Esophagus (tissue), 2 donors: ENCODE measurements around the gene PGBD5. TPM values are rescaled to one million over a fixed set of nuclear protein-coding genes. Genes with fewer than 3 reads are reported as not detected.
"Not testable (repeated sequence)": the region's sequence is repeated elsewhere in the genome, so short reads cannot be mapped to it uniquely, and the experiment has no call there.

Experiments used
- H3K27ac ChIP-seq, 2 donors: one replicate each; pipeline ENCODE4 v1.5.1; 2013; ENCODE audit warnings: low read depth in 2 of 2, mild to moderate bottlenecking in 2 of 2, inconsistent platforms in 1 of 2, low read length in 1 of 2, moderate library complexity in 1 of 2
- H3K27me3 ChIP-seq, 2 donors: one replicate each; pipeline ENCODE4 v1.6.1; 2013; ENCODE audit warnings: low read length in 2 of 2, control low read depth in 1 of 2, mild to moderate bottlenecking in 1 of 2; ENCODE audit not compliant: insufficient read depth in 2 of 2, control insufficient read depth in 1 of 2
- H3K36me3 ChIP-seq, 2 donors: one replicate each; pipeline ENCODE4 v1.6.1; 2013; ENCODE audit warnings: low read length in 1 of 2; ENCODE audit not compliant: control insufficient read depth in 2 of 2, insufficient read depth in 2 of 2
- H3K4me1 ChIP-seq, 2 donors: one replicate each; pipeline ENCODE4 v1.6.1; 2013; ENCODE audit warnings: low read length in 1 of 2; ENCODE audit not compliant: control insufficient read depth in 2 of 2, insufficient read depth in 2 of 2
- H3K4me3 ChIP-seq, 2 donors: one replicate each; pipeline ENCODE4 v1.5.1; 2013; ENCODE audit warnings: low read length in 2 of 2, mild to moderate bottlenecking in 2 of 2, low read depth in 1 of 2, moderate library complexity in 1 of 2
- H3K9me3 ChIP-seq, 2 donors: one replicate each; pipeline ENCODE4 v1.6.1; 2013; ENCODE audit warnings: mild to moderate bottlenecking in 2 of 2, low read depth in 1 of 2, low read length in 1 of 2, moderate library complexity in 1 of 2; ENCODE audit not compliant: control insufficient read depth in 2 of 2, insufficient read depth in 1 of 2
- WGBS, 2 donors: extraction: QIAGEN DNeasy Blood & Tissue Kit; methylation state at CpG; one replicate each; pipeline ENCODE4 v1.1.7; 2013; 5-methylcytosine and 5-hydroxymethylcytosine counted together
- polyA plus RNA-seq, 2 donors: library from polyadenylated mRNA; stranded (reverse); fragments of 200-250 nt; gene quantifications; one replicate each; pipeline ENCODE4 v1.2.3, GENCODE V29; 2013
- donor health status: healthy with polysubstance abuse.
- donor health status: Bipolar disorder and iron deficiency.

Gene PGBD5
- polyA plus RNA-seq, 2 donors = 0.22 to 0.67 TPM

DNA sequence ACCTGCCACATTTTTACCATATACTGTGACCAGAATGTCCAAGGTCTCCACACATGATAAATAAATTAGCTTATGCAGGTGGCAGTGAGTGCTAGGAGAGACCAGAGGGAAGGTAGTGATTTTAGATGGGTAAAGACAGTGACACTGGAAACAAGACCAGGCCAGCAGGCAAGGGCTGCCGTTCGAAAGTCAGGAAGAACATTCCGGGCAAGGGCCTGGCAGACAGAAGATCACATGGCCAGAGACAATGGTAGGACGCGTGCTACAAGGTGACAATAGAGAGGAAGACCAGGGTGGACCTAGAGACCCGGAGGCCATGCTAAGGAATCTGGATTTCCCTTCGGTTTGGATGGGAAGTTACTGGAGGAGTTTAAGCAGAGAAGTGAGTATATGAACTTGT is 9.7 kb downstream of the PGBD5 start:
- H3K36me3 ChIP-seq = no peaks in the 10 kb centered on the region
- H3K9me3 ChIP-seq = peaks cover 0 to 4% of the 10 kb centered on the region in 2 donors
- no peak overlapping the region for H3K4me3 ChIP-seq
- no peaks in the 10 kb centered on the region for H3K4me1 ChIP-seq
- no peak overlapping the region for H3K27ac ChIP-seq
- H3K27me3 ChIP-seq = peaks cover 0 to 4% of the 10 kb centered on the region in 2 donors
- 85 to 87% methylated on average over 7 of the region's 7 CpGs for WGBS, 2 donors

DNA sequence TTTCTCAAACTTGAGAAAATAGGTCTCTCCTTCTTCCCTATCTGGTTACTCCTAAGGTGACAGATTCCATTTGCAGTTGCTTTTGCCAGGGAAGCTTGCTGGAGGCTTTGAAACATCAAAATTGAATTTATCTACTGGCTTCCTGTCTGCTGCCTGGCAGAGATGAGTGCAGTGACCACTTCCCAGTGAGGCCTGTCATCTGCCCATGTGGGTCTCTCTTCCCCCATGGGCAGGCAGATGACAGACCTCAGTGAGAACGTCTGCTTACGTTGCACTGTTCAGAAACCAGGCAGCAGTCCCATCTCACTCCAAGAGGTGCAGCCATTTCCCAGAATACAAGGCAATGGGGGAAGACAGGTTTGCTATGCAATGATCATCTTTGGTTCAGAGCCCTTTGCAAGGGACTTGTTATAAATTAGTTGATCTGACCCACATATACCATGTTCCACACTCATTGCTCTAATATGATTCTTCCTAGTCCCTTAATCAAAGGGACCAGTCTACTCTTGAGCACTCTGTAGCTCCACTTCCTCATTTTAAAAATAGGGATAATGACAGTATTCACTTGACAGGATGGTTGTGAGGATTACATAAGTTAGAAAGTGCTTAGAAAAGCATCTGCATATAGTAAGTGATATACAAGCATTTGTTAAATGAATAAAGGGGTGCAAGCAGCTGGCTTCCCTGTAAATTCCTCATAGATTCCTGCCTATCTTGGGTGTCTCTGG is 10.6 kb downstream of the PGBD5 start:
- Histone ChIP-seq H3K4me3 (no peak overlapping the region), H3K27ac (no peak overlapping the region), H3K9me3 (peaks cover 0 to 2% of the 10 kb centered on the region in 2 donors), H3K36me3 (no peaks in the 10 kb centered on the region), H3K4me1 (no peaks in the 10 kb centered on the region), H3K27me3 (peaks cover 0 to 4% of the 10 kb centered on the region in 2 donors)
- WGBS, 2 donors = 76 to 82% methylated on average over 2 of the region's 2 CpGs

GRCh38 chr1:230414694-230415093 is 11.4 kb downstream of the PGBD5 start:
- Histone ChIP-seq H3K27me3 (peaks cover 0 to 4% of the 10 kb centered on the region in 2 donors), H3K9me3 (no peaks in the 10 kb centered on the region), H3K36me3 (no peaks in the 10 kb centered on the region), H3K27ac (no peak overlapping the region), H3K4me3 (no peak overlapping the region), H3K4me1 (no peaks in the 10 kb centered on the region)
- WGBS, 2 donors = 81 to 85% methylated on average over 4 of the region's 4 CpGs

GRCh38 chr1:230414102-230414501 is 12.0 kb downstream of the PGBD5 start:
- H3K9me3 ChIP-seq = no peaks in the 10 kb centered on the region
- H3K4me1 ChIP-seq = no peaks in the 10 kb centered on the region
- H3K4me3 ChIP-seq = no peak overlapping the region
- peaks cover 0 to 4% of the 10 kb centered on the region in 2 donors for H3K27me3 ChIP-seq
- H3K27ac ChIP-seq = no peak overlapping the region
- no peaks in the 10 kb centered on the region for H3K36me3 ChIP-seq
- WGBS, 2 donors = 94 to 98% methylated on average over 4 of the region's 4 CpGs

- Histone ChIP-seq H3K4me1 (no peaks in the 10 kb centered on the region), H3K36me3 (no peaks in the 10 kb centered on the region), H3K27ac (no peak overlapping the region), H3K27me3 (peaks cover 0 to 4% of the 10 kb centered on the region in 2 donors), H3K9me3 (no peaks in the 10 kb centered on the region), H3K4me3 (no peak overlapping the region)
- WGBS, 2 donors = 90% methylated on average over 6 of the region's 6 CpGs
Observed at GRCh38 chr1:230413061-230413460, 13.1 kb downstream of the PGBD5 start.

DNA sequence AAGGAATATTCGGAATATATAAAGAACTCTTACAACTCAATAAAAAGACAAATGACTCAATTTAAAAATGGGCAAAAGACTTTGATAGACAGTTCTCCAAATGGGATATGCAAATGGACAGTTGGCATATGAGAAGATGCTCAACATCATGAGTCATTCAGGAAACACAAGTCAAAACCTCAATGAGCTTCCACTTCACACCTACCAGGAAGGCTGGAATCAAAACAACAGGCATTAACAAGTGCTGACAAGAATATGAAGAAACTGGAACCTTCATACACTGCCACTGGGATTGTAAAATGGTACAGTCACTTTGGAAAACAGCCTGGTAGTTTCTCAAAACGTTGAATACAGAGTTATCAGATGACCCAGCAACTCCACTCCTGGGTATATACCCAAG is 17.2 kb downstream of the PGBD5 start:
- H3K27me3 ChIP-seq = no peaks in the 10 kb centered on the region
- no peak overlapping the region for H3K4me3 ChIP-seq
- H3K4me1 ChIP-seq = no peaks in the 10 kb centered on the region
- H3K9me3 ChIP-seq = no peaks in the 10 kb centered on the region
- H3K27ac ChIP-seq = no peak overlapping the region
- 57 to 62% methylated on average over 2 of the region's 2 CpGs for WGBS, 2 donors
- H3K36me3 ChIP-seq = no peaks in the 10 kb centered on the region

DNA sequence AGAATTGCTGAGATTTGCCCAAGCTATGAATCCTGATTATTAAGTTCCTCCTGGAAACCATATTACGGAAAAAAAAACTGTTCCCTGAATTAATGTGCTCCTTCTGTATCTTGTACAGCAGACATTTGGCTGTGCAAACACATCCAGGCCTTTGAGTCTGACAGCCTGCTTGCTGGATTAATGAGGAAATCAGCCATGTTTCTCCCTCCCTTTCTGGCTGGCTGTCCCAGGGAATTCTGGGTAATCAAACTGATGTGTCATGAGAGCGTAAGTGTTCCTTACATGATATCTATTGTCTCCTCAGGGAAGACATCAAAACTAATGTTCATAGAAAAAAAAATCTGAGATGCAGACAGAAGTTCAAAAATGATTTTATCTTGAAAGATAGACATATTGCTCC is 18.8 kb downstream of the PGBD5 start:
- no peaks in the 10 kb centered on the region for H3K36me3 ChIP-seq
- H3K27me3 ChIP-seq = no peaks in the 10 kb centered on the region
- H3K9me3 ChIP-seq = no peaks in the 10 kb centered on the region
- H3K27ac ChIP-seq = no peak overlapping the region
- 67 to 82% methylated on average over 2 of the region's 2 CpGs for WGBS, 2 donors
- no peaks in the 10 kb centered on the region for H3K4me1 ChIP-seq
- H3K4me3 ChIP-seq = no peak overlapping the region

DNA sequence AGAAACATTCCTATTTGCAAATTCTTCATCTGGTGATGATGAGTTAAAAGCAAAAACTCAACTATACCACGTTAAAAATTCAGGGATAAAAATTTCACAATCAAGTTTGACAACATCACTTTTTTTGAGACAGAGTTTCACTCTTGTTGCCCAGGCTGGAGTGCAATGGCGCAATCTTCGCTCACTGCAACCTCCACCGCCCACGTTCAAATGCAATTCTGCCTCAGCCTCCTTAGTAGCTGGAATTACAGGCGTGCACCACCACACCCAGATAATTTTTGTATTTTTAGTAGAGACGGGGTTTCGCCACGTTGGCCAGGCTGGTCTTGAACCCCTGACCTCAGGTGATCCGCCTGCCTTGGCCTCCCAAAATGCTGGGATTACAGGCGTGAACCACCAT is 19.4 kb downstream of the PGBD5 start:
- WGBS, 2 donors = 87% methylated on average over 11 of the region's 11 CpGs
- not testable (repeated sequence) for H3K9me3 ChIP-seq, H3K36me3 ChIP-seq, H3K4me3 ChIP-seq, H3K27me3 ChIP-seq, H3K4me1 ChIP-seq, H3K27ac ChIP-seq

GRCh38 chr1:230403442-230403841 is 22.7 kb downstream of the PGBD5 start:
- no peaks in the 10 kb centered on the region for H3K4me1 ChIP-seq
- H3K36me3 ChIP-seq = no peaks in the 10 kb centered on the region
- WGBS, 2 donors = 88% methylated on average over 7 of the region's 7 CpGs
- H3K27me3 ChIP-seq = no peaks in the 10 kb centered on the region
- no peak overlapping the region for H3K4me3 ChIP-seq
- no peak overlapping the region for H3K27ac ChIP-seq
- peaks cover 0 to 2% of the 10 kb centered on the region in 2 donors for H3K9me3 ChIP-seq

DNA sequence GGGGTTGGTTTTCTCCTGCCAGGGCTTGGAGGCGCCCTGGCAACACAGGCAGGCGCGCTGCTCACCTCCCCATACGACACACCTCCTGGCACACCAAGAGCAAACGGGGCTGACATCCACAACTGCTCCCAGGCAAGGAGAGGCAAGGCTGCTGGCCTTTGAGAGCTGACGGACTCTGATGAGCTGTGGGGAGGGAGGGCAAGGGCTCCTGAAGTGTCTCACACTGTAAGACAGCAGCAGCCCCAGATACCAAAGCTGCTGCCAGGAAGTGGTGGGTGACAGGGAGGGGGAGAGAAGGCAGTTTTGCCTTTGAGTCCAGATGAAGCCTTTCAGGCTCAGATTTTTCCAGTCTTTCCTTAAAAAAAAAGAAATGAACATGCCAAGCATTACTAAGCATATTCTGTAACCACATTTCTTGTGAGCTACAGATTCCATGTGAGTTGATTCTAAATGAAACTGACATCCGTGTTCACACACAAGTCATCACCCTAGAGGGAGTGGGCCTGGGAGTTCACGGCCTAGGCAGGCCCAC is 24.3 kb downstream of the PGBD5 start:
- Histone ChIP-seq H3K4me3 (no peak overlapping the region), H3K36me3 (no peaks in the 10 kb centered on the region), H3K9me3 (peaks cover 0 to 2% of the 10 kb centered on the region in 2 donors), H3K27ac (no peak overlapping the region), H3K27me3 (no peaks in the 10 kb centered on the region), H3K4me1 (no peaks in the 10 kb centered on the region)
- 46 to 53% methylated on average over 8 of the region's 8 CpGs for WGBS, 2 donors
